ENCODE results near the gene USP24.

Gene USP24

DNA sequence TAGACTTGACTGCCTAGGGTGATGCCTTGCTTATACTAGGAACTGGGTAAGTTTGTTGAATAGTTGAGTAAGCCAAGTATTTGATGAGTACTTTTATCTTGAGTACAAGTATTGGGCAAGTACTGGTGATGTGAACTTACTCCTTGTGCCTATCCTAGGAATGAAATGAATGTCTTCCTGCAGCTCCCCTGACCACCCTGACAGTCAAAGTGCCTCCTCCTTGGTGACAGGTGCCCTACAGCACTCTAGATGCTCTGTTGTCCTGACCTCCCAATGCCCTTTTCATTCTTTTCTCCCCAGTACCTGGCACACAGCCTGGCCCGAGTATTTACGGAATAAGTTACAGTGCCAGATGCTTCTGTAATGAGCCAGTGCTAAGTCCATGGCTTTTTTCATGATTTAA, 150.3 kb downstream of the USP24 start:
- FAIRE-seq = no peak

DNA sequence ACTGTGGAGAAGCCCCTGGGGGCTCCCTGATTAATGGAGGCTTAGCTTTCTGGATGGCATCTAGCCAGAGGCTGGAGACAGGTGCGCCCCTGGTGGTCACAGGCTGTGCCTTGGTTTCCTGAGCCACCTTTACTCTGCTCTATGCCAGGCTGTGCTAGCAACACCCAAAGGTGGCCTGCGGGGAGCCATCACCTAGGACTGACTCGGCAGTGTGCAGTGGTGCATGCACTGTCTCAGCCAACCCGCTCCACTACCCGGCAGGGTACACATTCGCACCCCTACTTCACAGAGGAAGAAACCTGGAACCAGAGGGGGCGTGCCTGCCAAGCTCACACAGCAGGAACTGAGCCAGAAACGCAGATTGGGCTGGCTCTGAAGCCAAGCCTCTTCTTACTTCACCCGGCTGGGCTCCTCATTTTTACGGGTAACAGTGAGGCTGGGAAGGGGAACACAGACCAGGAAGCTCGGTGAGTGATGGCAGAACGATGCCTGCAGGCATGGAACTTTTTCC, 151.0 kb downstream of the USP24 start:
- no peak for FAIRE-seq

DNA sequence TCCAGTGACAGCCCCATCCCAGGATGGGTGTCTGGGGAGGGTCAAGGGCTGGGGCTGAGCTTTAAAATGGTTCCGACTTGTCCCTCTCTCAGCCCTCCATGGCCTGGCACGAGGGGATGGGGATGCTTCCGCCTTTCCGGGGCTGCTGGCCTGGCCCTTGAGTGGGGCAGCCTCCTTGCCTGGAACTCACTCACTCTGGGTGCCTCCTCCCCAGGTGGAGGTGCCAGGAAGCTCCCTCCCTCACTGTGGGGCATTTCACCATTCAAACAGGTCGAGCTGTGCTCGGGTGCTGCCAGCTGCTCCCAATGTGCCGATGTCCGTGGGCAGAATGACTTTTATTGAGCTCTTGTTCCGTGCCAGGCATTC, 151.6 kb downstream of the USP24 start:
- FAIRE-seq = no peak

DNA sequence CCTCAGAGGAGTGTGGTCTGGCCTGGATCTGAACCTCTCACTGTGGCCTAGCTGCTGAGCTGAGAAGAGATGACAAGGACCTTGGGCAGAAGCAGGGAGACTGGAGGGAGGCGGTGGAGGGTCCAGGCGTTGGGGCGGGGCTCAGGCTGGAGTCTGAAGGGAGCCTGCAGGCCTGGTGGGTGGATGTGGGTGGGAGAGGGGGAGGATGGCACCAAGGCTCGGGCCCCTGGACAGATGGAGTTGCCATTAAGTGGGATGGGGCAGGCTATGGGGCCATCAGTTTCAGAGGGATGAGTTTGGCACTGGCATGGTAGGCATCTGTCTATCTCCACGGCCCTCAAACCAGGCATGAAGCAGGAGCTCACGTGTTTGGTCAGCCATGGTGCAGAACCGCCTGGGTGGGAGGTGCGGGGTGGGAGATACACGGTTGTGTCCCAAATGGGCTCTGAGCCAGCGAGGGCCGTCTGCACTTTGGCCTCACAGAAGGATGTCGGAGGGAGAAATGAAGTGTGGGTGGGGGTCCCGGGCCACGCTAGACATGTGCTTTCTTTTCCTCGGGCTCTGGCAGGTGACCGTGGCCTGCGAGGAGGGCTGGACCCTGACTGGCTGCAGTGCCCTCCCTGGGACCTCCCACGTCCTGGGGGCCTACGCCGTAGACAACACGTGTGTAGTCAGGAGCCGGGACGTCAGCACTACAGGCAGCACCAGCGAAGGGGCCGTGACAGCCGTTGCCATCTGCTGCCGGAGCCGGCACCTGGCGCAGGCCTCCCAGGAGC, 152.2 kb downstream of the USP24 start:
- no peak for FAIRE-seq

DNA sequence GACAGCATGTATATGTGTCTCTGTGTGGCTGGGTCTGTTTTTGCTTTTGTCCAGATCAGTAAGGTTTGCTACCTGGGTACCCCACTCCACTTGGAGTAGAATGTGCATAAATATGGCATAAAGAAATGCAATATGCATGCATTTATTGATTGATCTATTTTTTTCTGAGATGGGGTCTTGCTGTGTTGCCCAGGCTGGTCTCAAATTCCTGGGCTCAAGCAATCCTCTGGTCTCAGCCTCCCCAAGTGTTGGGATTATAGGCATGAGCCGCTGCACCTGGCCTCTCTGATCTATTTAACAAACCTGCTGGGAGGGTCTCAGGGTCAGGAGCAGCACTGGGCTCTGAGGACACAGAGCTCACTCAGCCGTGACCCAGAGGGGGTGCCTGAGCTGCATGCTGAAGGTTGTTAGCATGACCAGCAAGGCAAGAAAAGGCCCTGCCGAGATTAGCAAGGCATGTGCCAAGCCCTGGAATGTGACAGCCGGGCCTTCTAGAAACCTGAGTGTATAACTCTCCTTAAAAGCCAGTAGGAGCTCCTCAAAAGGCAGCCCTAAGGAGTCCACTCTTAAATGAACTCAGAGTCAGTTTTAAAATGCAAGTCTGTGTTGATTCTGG, 153.3 kb downstream of the USP24 start:
- no peak for FAIRE-seq

DNA sequence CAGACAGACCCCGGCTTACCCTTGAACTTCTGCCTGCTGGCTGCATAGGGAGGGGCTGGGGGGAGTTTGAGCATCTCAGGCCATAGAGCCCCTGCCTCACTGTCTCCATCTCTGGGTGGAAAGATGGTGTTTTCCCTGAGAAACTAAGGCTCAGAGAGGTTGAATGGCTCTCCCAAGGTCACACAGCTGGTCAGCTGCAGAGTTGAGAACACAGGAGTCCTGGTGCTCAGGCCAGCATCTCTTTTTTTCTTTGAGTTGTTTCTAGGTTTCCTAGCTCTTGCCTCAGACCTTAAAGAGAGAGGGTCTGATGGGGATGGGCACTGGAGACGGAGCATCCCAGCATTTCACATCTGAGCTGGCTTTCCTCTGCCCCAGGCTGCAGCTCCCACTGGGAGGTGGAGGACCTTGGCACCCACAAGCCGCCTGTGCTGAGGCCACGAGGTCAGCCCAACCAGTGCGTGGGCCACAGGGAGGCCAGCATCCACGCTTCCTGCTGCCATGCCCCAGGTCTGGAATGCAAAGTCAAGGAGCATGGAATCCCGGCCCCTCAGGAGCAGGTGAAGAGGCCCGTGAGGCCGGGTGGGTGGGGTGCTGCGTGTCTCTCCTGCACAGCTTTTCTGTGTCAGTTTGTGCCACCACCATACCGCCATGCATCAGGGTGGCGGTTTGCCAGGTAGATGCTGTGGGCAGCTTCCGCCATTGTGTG, 154.0 kb downstream of the USP24 start:
- no peak for FAIRE-seq

DNA sequence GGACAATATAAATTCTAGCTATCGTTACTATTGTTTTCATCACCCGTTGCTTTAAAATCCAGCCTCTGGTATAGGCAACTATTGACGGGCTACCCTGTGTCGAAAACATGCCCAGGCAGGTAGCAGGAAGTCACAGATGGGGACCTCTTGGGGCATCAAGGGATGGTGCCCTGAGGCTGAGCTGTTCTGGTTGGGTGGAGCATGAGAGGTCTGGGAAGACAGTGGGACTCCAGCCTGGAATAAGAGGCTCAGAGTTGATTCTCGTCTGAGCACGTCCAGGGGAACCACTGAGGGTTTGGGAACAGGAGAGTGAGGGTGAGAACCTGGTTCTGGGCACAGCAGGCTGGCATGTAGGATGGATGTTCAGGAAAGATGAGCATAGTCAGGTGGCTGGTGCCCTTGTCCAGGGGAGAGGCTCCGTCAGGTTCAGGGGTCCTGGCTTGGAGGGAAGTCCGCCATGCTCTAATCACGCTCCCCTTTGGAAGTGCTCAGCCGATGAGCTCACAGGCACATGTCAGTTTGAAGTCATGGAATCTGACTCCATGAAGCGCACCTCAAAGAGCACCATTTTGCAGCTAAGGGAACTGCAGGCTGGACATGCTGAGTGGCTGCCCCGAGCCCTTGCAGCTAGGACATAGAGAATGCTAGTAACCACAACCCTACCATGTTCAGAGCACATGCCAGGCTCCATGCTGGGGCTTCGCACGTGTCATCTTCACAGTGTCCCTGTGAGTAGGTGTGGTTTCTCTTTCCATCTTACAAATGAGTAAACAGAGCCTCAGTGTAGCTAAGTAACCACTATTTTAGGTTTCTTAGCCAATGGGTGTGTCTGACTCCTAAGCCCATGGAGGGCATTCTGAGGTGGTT, 154.8 kb downstream of the USP24 start:
- no peak for FAIRE-seq

DNA sequence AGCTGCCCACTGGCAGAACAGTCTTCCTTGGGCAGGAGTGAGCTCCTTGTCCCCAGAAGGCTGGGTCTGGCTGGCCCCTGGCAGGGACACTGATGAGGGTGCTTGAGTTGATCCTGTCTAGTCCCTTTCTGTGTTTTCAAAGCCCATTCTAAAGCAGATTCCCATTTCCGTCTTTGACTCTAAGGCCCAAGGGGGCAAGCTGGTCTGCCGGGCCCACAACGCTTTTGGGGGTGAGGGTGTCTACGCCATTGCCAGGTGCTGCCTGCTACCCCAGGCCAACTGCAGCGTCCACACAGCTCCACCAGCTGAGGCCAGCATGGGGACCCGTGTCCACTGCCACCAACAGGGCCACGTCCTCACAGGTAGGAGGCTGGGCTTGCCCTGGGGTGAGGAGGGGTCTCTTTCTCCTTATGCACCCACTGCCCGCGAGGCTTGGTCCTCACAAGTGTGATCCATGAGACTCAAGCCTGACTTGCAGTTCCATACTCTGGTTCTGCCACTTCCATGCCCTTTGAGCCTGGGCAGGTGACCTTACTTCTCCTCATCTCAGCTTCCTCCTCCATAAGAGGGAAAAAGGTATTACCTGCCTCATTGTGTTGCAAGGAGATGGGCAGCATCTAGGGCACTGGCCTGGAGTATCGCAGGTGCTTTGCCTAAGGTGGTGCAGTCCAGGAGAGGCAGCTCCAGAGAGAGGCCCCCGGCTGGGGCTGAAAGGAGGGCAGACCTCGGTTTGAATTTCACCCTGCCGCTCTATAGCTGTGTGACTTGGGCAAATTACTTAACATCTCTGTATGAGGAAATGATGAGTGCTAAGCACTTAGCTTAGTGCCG, 155.6 kb downstream of the USP24 start:
- FAIRE-seq = no peak

DNA sequence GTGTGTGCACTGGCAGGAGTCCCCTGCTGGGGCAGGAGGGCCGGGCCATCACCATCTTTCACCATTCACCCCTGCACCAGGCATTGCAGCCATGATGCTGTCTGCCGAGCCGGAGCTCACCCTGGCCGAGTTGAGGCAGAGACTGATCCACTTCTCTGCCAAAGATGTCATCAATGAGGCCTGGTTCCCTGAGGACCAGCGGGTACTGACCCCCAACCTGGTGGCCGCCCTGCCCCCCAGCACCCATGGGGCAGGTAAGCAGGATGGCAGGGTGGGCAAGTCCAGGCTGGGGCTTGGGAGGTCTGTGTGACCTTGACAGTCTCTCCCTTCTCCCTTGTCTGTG, 157.2 kb downstream of the USP24 start:
- FAIRE-seq = no peak

DNA sequence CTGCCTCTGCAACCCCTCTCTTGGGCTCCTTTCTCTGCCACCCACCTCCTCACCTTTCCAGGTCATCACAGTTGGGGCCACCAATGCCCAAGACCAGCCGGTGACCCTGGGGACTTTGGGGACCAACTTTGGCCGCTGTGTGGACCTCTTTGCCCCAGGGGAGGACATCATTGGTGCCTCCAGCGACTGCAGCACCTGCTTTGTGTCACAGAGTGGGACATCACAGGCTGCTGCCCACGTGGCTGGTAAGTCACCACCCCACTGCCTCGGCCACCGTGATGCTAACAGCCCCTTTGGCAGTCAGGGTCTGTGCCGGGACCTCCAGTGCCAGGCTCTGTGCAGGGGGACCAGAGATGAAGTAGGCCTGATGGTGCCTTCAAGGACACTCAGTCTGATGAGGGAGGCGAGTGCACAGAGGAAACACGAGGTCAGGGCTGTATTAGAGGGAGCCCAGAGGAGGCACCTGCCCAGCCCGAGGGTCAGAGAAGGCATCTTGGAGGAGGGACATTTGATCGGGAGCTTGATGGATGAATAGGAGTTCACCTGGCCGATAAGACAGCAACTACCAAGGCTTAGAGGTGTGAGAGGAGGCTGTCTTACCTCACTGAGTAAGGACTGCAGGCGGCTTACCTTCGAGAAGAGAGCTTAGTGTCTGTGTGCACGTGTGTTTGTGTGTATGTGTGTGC, 157.8 kb downstream of the USP24 start:
- FAIRE-seq = no peak

DNA sequence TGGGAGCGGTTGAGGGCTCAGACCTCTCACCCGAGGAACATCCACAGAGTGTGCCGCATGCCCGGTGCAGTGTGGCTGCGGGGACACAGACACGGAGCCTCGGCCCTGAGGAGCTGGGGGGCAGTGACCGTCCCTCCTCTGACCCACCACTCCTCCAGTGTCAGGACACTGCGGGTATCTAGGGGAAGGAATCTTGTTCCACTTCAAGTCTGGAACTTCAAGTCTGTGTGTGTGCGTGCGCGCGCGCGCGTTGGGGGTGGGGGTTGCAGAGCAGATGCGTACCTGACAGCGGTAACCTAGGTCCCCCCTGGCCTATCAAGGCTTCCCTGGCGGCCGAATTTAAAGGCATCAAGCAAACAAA, 158.6 kb downstream of the USP24 start:
- FAIRE-seq = no peak

DNA sequence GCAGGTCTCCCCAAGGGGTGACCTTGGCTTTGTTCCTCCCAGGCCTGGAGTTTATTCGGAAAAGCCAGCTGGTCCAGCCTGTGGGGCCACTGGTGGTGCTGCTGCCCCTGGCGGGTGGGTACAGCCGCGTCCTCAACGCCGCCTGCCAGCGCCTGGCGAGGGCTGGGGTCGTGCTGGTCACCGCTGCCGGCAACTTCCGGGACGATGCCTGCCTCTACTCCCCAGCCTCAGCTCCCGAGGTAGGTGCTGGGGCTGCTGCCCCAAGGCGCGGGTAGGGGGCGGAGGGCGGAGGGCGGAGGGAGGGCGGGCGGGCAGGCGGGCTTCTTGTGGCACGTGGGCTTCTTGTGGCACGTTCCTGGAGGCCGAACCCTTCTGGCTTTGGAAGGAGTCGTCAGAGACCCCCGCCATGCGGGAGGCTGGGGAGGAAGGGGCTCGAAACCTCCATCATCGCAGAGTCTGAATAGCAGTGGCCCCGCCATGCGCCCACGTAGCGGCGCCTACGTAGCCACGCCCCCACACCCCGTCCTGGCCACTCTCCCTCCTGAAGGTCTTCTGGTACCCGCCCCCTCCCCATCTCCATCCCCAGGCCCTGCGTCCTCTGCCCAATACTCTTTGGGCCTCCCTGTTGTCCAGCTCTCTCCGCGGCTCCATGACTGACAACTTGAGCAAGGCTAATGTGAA, 159.1 kb downstream of the USP24 start:
- FAIRE-seq = no peak

DNA sequence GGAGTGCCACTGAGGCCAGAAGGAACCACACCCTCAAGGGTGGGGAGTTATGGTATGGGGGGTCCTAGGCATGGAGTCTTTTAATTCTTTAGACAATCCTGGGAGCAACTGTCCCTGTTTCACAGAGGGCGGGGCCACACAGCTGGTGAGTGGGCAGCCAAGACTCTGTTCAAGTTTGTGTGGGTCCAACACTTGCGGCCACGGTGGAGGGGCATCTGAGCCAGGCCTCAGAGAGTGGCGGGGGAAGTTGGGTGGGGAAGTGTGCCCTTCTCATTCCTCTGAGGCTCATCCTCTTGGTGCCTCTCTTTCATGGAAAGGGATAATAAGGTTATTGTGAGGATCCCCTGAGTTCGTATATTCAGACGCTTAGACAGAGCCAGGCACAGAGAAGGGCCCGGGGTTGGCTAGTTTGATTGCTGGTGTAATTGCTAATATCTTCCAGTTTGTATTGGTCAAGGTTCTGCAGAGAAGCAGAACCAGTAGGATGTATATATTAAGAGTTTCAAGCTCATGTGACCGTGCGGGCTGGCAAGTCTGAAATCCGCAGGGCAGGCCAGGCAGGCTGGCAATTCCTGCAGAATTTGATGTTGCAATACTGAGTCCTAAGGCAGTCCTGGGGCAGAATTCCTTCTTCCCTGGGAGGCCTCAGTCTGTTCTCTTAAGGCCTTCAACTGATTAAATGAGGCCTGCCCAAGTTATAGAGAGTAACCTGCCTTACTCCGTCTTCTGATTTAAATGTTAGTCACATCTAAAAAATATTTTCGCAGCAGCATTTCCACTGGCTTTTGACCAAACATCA, 159.9 kb downstream of the USP24 start:
- no peak for FAIRE-seq

DNA sequence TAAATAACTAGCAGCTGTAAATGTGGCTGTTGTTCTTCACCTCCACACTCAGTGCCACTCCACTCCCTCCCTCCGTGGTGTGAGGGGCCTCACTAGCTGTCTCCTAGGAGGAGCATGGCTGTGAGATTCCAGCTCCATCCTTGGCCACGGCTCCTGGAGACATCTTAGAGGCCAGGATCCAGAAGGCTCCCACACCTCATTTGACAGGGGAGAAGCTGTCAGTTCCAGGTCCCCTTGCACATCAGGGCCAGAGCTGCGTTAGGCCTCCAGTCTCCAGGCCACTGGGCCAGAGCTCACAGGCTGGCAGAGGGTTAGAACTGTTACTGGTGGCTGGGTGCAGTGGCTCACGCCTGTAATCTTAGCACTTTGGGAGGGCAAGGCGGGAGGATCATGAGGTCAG, 160.8 kb downstream of the USP24 start:
- no peak for FAIRE-seq

DNA sequence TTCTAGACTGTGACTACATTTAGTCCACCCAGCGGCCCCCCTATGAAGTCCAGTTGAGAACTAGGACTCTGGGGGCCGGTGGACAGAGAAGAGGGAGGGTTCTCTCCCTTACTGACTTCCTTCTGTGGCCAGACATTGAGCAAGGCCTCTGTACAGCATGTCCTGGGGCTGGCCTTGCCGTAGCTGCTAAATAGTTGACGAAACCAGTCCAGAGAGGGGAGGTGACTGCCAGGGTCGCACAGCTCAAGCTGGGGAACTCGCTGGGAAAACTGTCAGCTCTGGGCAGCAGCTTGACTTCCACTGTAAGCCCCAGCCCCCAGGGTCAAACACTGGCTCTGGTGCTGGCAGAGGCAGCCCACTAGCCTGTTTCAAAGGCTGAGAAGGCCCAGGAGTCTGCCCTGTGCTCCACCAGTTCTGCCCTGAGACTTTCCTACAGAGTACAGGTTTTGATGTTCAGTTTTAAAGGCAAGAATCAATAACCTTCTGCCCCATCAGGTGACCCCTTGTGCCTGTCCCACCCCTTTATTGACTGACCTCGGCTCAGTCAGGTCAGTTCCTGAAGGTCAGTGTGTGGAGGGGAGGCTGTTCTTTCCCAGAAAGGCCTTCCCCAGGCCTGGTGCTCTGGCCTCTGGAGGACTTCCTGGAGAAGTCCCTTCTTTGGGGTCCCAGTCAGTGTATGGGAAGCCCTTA, 161.8 kb downstream of the USP24 start:
- FAIRE-seq = no peak

DNA sequence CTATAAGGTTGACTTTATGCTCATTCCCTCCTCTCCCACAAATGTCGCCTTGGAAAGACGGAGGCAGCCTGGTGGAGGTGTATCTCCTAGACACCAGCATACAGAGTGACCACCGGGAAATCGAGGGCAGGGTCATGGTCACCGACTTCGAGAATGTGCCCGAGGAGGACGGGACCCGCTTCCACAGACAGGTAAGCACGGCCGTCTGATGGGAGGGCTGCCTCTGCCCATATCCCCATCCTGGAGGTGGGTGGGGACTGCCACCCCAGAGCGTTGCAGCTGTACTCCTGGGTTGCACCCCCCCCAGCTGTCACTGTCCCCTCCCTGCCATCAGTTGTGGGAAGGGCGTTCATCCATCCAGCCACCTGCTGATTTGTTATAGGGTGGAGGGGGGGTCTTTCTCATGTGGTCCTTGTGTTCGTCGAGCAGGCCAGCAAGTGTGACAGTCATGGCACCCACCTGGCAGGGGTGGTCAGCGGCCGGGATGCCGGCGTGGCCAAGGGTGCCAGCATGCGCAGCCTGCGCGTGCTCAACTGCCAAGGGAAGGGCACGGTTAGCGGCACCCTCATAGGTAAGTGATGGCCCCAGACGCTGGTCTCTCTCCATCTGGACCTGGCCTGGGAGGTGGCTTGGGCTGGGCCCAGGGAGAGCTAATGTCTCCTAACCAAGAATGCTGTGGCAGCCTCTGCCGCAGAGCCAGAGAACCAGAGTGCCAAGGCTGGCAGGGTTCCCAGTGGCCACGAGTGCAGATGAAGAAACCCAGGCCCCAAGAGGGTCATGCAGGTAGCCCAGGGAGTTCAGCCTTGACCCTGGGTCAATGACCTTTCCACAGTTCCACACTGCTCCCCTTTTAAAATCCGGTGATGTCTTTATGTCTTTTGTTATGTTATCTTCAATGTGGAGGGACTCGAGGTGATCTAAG, 162.7 kb downstream of the USP24 start:
- FAIRE-seq = no peak

DNA sequence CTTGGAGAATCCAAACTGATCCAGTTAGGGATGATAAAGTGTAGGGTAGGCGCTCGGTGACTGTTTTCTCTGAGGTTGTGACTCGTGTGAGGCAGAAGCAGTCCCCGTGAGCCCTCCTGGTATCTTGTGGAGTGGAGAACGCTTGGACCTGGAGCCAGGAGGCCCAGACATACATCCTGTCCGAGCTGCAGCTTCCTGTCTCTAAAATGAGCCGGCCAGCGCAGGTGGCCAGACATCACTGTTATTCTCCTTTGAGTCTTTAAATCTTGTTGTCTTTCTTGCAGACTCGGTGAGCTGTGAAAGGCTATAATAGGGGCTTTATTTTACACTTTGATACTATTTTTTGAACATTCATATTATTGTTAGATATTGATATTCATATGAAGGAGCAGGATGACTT, 163.5 kb downstream of the USP24 start:
- FAIRE-seq = no peak

DNA sequence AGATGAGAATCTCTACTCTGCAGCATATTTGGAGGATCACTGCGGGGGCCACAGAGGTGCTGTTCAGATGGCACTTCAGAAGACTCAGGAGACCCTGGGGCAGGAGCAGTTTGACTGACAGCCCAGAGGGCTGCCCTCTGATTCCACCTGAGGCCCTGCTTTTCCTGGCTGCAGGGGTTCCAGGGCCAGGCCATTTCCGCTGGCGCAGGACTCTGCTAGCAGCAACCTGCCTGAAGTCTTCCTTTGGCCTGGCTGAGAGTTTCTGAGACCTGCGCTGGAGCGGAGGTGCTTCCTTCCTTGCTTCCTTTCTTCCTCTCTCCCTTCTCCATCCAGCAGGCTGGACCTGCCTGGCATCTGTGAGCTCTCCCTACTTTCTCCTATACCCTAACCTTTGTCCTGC, 164.0 kb downstream of the USP24 start:
- no peak for FAIRE-seq

Measured in TTC549 (cell line).